ENCODE measurements around the gene MOCS1. TPM values are rescaled to one million over a fixed set of nuclear protein-coding genes. Genes with fewer than 3 reads are reported as not detected.
A peak's percentile ranks its signal among the peaks of the same experiment; 100 is the strongest.

The MOCS1 gene
- total RNA-seq, 1 donor from 2014 or later: 11.3 TPM

DNA sequence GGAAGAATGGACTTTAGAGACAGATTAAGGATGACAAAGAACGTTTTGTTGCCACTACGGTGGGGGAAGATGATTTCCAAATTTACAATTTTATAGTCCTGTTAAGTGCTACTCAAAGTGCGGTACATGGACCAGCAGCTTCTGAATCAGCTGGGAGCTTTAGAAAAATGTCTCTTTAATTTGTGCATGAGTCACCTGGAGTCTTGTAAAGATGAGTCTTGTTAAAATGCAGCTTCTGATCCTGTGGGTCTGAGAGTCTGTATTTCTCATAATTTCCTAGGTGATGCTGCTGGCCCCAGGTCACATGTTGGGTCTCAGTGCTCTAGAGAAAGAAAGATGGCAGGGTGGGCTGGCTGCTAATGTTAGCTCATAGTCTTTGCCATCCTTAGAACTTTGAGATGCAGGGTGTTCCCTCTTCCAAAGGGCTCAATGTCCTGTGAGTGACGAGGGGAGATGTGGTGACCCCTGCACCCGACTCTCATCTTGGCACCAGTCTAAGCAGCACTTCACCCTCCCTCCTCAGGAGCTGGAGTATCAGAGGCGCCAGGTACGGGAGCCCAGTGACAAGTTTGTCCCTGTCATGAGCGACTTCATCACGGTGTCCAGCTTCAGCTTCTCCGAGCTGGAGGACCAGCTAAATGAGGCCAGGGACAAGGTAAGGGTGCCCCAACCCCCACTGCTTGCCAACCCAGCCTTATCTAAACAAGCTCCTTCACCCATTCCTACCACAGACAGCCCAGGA lies 34.5 kb downstream of the MOCS1 start:
- no peak overlapping the region for H3K4me3 ChIP-seq
- TF ChIP-seq EZH2 (IDR thresholded peaks at IDR 0.05): no peak
- TF ChIP-seq CTCF (IDR thresholded peaks at IDR 0.05): no peak
- TF ChIP-seq EZH2phosphoT487 (IDR thresholded peaks at IDR 0.05): no peak
- H2AFZ ChIP-seq (replicated peaks): no peak overlapping the region
- no peak for DNase-seq (ENCODE audit: low spot score)
- no peak overlapping the region for H3K4me2 ChIP-seq
- no peak overlapping the region for H3K4me3 Mint-ChIP-seq
- H3K36me3 ChIP-seq: no peaks in the 10 kb centered on the region
- H3K9me3 Mint-ChIP-seq: no peaks in the 10 kb centered on the region
- no peaks in the 10 kb centered on the region for H3K4me1 ChIP-seq
- no peak overlapping the region for H3K9ac ChIP-seq
- H3K4me1 Mint-ChIP-seq: peaks cover 3% of the 10 kb centered on the region
- H3F3A ChIP-seq (ENCODE audit: low read depth): no peaks in the 10 kb centered on the region
- H3K79me2 ChIP-seq (ENCODE audit: low read depth): no peaks in the 10 kb centered on the region
- no peaks in the 10 kb centered on the region for H3K9me3 ChIP-seq (ENCODE audit: low read depth)
- peaks cover under 1% of the 10 kb centered on the region for H3K36me3 Mint-ChIP-seq
- H4K20me1 ChIP-seq (ENCODE audit: low read depth): no peaks in the 10 kb centered on the region
- H3K27ac Mint-ChIP-seq: peak overlapping the region; percentile 83
- no peaks in the 10 kb centered on the region for H3K27me3 Mint-ChIP-seq (ENCODE audit: insufficient read depth, low read depth)
- no peak overlapping the region for H3K27ac ChIP-seq
- H3K27me3 ChIP-seq: no peaks in the 10 kb centered on the region

DNA sequence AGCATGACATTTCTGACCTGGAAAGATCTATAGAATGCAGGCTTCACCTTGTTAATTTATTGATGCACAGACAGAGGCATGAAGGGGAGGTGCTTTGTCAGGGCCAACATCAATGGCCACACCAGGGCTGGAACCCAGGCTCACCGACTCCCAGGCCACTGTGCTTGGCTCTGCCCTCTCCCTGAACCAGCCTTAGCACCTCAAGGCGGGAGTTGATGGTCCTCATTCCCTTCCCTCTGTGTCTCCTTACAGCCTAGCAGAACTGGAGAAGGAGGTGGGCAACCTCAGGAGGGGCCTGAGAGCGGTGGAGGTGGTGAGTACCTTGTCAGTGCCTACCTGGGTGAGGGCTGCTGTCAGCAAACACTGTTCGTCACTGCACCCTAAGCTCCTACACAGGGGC lies 35.6 kb downstream of the MOCS1 start:
- H3K9me3 Mint-ChIP-seq: no peaks in the 10 kb centered on the region
- no peak for DNase-seq (ENCODE audit: low spot score)
- H3K4me3 Mint-ChIP-seq: no peak overlapping the region
- H3K36me3 ChIP-seq: no peaks in the 10 kb centered on the region
- H3K27ac Mint-ChIP-seq: no peak overlapping the region
- no peaks in the 10 kb centered on the region for H3K4me1 ChIP-seq
- H3K9ac ChIP-seq: no peak overlapping the region
- no peak overlapping the region for H3K4me2 ChIP-seq
- no peaks in the 10 kb centered on the region for H3K27me3 ChIP-seq
- no peaks in the 10 kb centered on the region for H3F3A ChIP-seq (ENCODE audit: low read depth)
- H3K4me1 Mint-ChIP-seq: peaks cover 3% of the 10 kb centered on the region
- no peaks in the 10 kb centered on the region for H3K79me2 ChIP-seq (ENCODE audit: low read depth)
- no peak overlapping the region for H3K4me3 ChIP-seq
- H4K20me1 ChIP-seq (ENCODE audit: low read depth): no peaks in the 10 kb centered on the region
- H3K36me3 Mint-ChIP-seq: no peaks in the 10 kb centered on the region
- no peak overlapping the region for H3K27ac ChIP-seq
- H3K27me3 Mint-ChIP-seq (ENCODE audit: insufficient read depth, low read depth): no peaks in the 10 kb centered on the region
- no peak overlapping the region for H2AFZ ChIP-seq (replicated peaks)
- no peaks in the 10 kb centered on the region for H3K9me3 ChIP-seq (ENCODE audit: low read depth)
- TF ChIP-seq EZH2 (IDR thresholded peaks at IDR 0.05) (no peak), EZH2phosphoT487 (IDR thresholded peaks at IDR 0.05) (no peak), CTCF (IDR thresholded peaks at IDR 0.05) (no peak)

DNA sequence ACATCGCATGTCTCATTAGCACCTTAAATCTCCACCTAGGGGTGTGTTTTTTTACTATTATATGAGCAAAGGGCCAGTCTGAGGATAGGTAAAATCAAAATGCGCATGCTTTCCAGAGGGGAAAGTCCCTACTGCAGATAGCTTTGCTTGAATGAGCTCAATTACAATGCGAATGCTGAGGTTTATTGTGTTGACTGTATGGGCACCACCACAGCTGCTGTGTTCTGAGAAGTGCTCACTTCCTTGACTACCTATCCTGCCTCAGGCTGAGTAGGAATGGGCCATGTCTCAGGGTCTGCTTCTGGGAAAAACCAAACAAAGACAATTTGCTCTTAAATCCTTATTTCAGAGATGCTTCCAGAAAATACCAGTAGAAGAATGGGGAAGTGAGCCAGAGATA lies 36.6 kb downstream of the MOCS1 start:
- Histone ChIP-seq H3K9me3 (ENCODE audit: low read depth) (no peaks in the 10 kb centered on the region), H3K9ac (no peak overlapping the region), H3K4me2 (no peak overlapping the region), H3K27me3 (no peaks in the 10 kb centered on the region), H3K27ac (no peak overlapping the region), H3K4me3 (no peak overlapping the region), H3K79me2 (ENCODE audit: low read depth) (no peaks in the 10 kb centered on the region), H3K4me1 (no peaks in the 10 kb centered on the region), H2AFZ (replicated peaks) (no peak overlapping the region), H3K36me3 (no peaks in the 10 kb centered on the region), H4K20me1 (ENCODE audit: low read depth) (no peaks in the 10 kb centered on the region), H3F3A (ENCODE audit: low read depth) (no peaks in the 10 kb centered on the region)
- Mint-ChIP-seq H3K9me3 (no peaks in the 10 kb centered on the region), H3K4me1 (peaks cover 3% of the 10 kb centered on the region), H3K4me3 (no peak overlapping the region), H3K36me3 (no peaks in the 10 kb centered on the region), H3K27ac (no peak overlapping the region), H3K27me3 (ENCODE audit: insufficient read depth, low read depth) (no peaks in the 10 kb centered on the region)
- no peak for DNase-seq (ENCODE audit: low spot score)
- TF ChIP-seq EZH2 (IDR thresholded peaks at IDR 0.05) (no peak), EZH2phosphoT487 (IDR thresholded peaks at IDR 0.05) (no peak), CTCF (IDR thresholded peaks at IDR 0.05) (no peak)
